ENCODE measurements around the gene MRFAP1L1. TPM values are rescaled to one million over a fixed set of nuclear protein-coding genes. Genes with fewer than 3 reads are reported as not detected.

The MRFAP1L1 gene
- total RNA-seq, 1 donor from 2014 or later: 73.0 TPM

DNA sequence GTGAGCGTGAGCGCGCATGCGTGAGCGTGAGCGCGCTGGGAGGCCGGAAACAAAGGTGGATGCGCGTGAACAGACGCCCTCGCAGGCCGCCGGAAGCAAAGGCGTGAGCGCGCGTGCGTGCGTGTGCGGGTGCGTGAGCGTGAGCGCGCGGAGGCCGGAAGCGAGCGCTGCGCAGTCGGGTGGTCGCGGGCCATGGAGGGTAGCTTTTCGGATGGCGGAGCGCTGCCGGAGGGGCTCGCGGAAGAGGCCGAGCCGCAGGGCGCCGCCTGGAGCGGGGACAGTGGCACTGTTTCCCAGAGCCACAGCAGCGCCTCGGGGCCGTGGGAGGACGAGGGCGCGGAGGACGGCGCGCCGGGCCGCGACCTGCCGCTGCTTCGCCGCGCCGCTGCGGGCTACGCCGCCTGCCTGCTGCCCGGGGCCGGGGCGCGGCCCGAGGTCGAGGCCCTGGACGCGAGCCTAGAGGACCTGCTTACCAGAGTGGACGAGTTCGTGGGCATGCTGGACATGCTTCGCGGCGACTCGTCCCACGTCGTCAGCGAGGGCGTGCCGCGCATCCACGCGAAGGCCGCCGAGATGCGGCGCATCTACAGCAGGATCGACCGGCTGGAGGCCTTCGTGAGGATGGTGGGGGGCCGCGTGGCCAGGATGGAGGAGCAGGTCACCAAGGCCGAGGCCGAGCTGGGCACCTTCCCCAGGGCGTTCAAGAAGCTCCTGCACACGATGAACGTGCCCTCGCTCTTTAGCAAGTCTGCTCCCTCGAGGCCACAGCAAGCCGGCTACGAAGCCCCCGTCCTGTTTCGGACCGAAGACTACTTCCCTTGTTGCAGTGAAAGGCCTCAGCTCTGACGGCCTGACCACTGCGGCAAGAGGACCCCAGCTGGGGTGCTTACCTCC, 6.6 kb upstream of the MRFAP1L1 start, which contains the start of gene BLOC1S4:
TSS of gene BLOC1S4 (plus strand) at position 157 of the 894 bp plus-strand sequence. CDS start at position 193, 36 bp downstream.
- Mint-ChIP-seq H3K9me3 (no peaks in the 10 kb centered on the region), H3K27ac (peak within 1 kb of the TSS; percentile 93), H3K4me3 (peak within 1 kb of the TSS; percentile 95), H3K27me3 (peaks cover 11% of the 10 kb centered on the region), H3K36me3 (peaks cover 5% of the 10 kb centered on the region), H3K4me1 (ENCODE audit: unreplicated experiment) (peaks cover 15% of the 10 kb centered on the region)
- TF ChIP-seq, protein P1, sequence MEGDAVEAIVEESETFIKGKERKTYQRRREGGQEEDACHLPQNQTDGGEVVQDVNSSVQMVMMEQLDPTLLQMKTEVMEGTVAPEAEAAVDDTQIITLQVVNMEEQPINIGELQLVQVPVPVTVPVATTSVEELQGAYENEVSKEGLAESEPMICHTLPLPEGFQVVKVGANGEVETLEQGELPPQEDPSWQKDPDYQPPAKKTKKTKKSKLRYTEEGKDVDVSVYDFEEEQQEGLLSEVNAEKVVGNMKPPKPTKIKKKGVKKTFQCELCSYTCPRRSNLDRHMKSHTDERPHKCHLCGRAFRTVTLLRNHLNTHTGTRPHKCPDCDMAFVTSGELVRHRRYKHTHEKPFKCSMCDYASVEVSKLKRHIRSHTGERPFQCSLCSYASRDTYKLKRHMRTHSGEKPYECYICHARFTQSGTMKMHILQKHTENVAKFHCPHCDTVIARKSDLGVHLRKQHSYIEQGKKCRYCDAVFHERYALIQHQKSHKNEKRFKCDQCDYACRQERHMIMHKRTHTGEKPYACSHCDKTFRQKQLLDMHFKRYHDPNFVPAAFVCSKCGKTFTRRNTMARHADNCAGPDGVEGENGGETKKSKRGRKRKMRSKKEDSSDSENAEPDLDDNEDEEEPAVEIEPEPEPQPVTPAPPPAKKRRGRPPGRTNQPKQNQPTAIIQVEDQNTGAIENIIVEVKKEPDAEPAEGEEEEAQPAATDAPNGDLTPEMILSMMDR (conservative IDR thresholded peaks at IDR 0.05): no peak
- DNase-seq (ENCODE audit: extremely low spot score, unreplicated experiment): peak; percentile 91

- no peaks in the 10 kb centered on the region for H3K9me3 Mint-ChIP-seq
- H3K27me3 Mint-ChIP-seq: peaks cover 15% of the 10 kb centered on the region
- DNase-seq (ENCODE audit: extremely low spot score, unreplicated experiment): no peak
- peaks cover 15% of the 10 kb centered on the region for H3K4me1 Mint-ChIP-seq (ENCODE audit: unreplicated experiment)
- TF ChIP-seq, protein P1 (conservative IDR thresholded peaks at IDR 0.05): no peak
- H3K4me3 Mint-ChIP-seq: peak overlapping the region; percentile 95
- H3K27ac Mint-ChIP-seq: peak overlapping the region; percentile 93
- peaks cover 5% of the 10 kb centered on the region for H3K36me3 Mint-ChIP-seq
Measured at GRCh38 chr4:6715704-6716017, 6.0 kb upstream of the MRFAP1L1 start.

GRCh38 chr4:6714954-6715353, 5.3 kb upstream of the MRFAP1L1 start:
- DNase-seq (ENCODE audit: extremely low spot score, unreplicated experiment): no peak
- peaks cover 16% of the 10 kb centered on the region for H3K27me3 Mint-ChIP-seq
- peaks cover 10% of the 10 kb centered on the region for H3K4me1 Mint-ChIP-seq (ENCODE audit: unreplicated experiment)
- peak overlapping the region; percentile 61 for H3K4me3 Mint-ChIP-seq
- peaks cover 5% of the 10 kb centered on the region for H3K36me3 Mint-ChIP-seq
- H3K27ac Mint-ChIP-seq: no peak overlapping the region
- no peaks in the 10 kb centered on the region for H3K9me3 Mint-ChIP-seq
- TF ChIP-seq, protein P1 (conservative IDR thresholded peaks at IDR 0.05): no peak

- peaks cover 32% of the 10 kb centered on the region for H3K36me3 Mint-ChIP-seq
- H3K27me3 Mint-ChIP-seq: peaks cover 16% of the 10 kb centered on the region
- peaks cover 22% of the 10 kb centered on the region for H3K4me1 Mint-ChIP-seq (ENCODE audit: unreplicated experiment)
- no peak for DNase-seq (ENCODE audit: extremely low spot score, unreplicated experiment)
- H3K9me3 Mint-ChIP-seq: peaks cover 15% of the 10 kb centered on the region
- no peak overlapping the region for H3K27ac Mint-ChIP-seq
- peak overlapping the region; percentile 48 for H3K4me3 Mint-ChIP-seq
- TF ChIP-seq, protein P1 (conservative IDR thresholded peaks at IDR 0.05): no peak
Measured at GRCh38 chr4:6710996-6711395, 1.3 kb upstream of the MRFAP1L1 start.

DNA sequence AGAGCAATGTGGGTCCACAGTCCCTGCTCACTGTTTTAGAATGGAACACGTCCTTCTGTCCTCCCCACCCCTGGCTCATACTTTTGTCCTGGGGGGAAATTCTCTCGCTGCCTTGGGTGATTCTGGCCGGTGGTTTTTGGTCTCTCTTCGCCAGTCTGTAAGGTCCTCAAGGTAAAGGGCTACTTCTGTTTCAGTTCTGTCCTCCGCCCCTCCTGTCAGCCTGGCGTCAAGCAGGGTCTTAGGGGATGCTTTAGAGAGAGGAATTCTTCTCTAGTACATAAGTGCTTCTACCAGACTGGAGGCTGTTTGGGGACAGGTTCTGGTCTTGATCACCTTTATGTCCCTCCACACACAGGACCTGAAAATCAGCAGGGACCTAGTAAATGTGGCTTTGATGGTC, 617 bp upstream of the MRFAP1L1 start:
- Mint-ChIP-seq H3K27me3 (peaks cover 13% of the 10 kb centered on the region), H3K9me3 (peaks cover 15% of the 10 kb centered on the region), H3K4me3 (peak overlapping the region; percentile 98), H3K4me1 (ENCODE audit: unreplicated experiment) (peaks cover 22% of the 10 kb centered on the region), H3K27ac (peak overlapping the region; percentile 97), H3K36me3 (peaks cover 38% of the 10 kb centered on the region)
- TF ChIP-seq, protein P1 (conservative IDR thresholded peaks at IDR 0.05): no peak
- no peak for DNase-seq (ENCODE audit: extremely low spot score, unreplicated experiment)

Measured in type B pancreatic cell (in vitro differentiated cells).